ENCODE data around the gene GPI. TPM values are rescaled to one million over a fixed set of nuclear protein-coding genes. Genes with fewer than 3 reads are reported as not detected.
A peak's percentile ranks its signal among the peaks of the same experiment; 100 is the strongest.

Gene GPI
- total and polyA plus RNA-seq, 2 donors: 67.7 to 206 TPM

DNA sequence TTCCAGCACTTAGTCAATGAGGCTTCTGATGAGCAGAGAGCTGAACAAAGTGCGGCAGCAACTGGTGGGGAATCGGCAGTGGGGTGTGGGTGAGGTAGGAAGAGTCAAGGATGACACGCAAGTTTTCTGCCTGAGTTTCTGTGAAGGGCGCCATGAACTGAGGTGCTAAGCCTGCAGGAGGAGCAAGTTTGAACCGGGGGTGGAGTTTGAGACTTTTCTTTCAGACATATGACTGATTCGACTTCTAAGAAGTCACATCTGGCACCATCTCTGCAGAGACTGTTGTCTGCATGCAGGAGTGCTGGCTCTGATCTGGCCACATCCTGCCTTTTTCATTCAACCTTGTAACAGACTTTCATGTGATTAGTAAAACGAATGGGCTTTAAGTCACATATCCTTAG lies 14.8 kb upstream of the GPI start:
- Histone ChIP-seq H3K36me3 (ENCODE audit: insufficient read depth) (no peaks in the 10 kb centered on the region), H3K4me1 (ENCODE audit: insufficient read depth) (no peaks in the 10 kb centered on the region), H3K27ac (ENCODE audit: low read depth) (no peak overlapping the region), H3K4me3 (ENCODE audit: low read depth, low read length) (no peak overlapping the region)
- no peak for DNase-seq (ENCODE audit: extremely low spot score)
- WGBS: 83% methylated on average over 7 of the region's 7 CpGs

DNA sequence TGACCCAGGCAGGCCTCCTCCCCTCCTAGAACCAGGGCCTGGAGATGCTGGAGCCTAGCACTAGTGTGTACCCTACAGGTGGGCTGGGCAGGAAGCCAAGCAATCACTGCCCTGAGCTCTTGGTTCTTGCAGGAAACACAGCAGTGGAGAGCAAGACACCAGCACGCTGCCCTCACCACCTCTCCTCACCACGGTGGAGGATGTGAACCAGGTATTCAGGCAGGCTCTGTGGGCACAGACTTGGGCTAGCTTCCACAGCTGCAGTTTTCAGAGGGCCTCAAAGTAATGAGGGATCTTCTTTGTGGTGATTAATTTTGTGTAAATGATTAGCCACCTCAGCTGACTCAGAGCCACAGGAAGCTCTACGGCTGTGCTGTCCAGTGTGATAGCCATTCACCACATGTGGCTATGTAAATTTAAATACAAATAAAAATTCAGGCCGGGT lies 13.6 kb upstream of the GPI start:
- Histone ChIP-seq H3K27ac (ENCODE audit: low read depth) (no peak overlapping the region), H3K36me3 (ENCODE audit: insufficient read depth) (no peaks in the 10 kb centered on the region), H3K4me1 (ENCODE audit: insufficient read depth) (no peaks in the 10 kb centered on the region), H3K4me3 (ENCODE audit: low read depth, low read length) (no peak overlapping the region)
- no peak for DNase-seq (ENCODE audit: extremely low spot score)
- WGBS: 87% methylated on average over 4 of the region's 4 CpGs

- no peaks in the 10 kb centered on the region for H3K4me1 ChIP-seq (ENCODE audit: insufficient read depth)
- no peaks in the 10 kb centered on the region for H3K36me3 ChIP-seq (ENCODE audit: insufficient read depth)
- H3K27ac ChIP-seq (ENCODE audit: low read depth): no peak overlapping the region
- no peak for DNase-seq (ENCODE audit: extremely low spot score)
- WGBS: 97% methylated on average over 7 of the region's 7 CpGs
- no peak overlapping the region for H3K4me3 ChIP-seq (ENCODE audit: low read depth, low read length)
These were observed 11.4 kb upstream of the GPI start for GRCh38 chr19:34353546-34353945.

GRCh38 chr19:34355201-34355600 lies 9.8 kb upstream of the GPI start:
- no peaks in the 10 kb centered on the region for H3K36me3 ChIP-seq (ENCODE audit: insufficient read depth)
- H3K4me1 ChIP-seq (ENCODE audit: insufficient read depth): no peaks in the 10 kb centered on the region
- 94% methylated on average over 8 of the region's 8 CpGs for WGBS
- H3K27ac ChIP-seq (ENCODE audit: low read depth): no peak overlapping the region
- no peak overlapping the region for H3K4me3 ChIP-seq (ENCODE audit: low read depth, low read length)
- no peak for DNase-seq (ENCODE audit: extremely low spot score)

- H3K36me3 ChIP-seq (ENCODE audit: insufficient read depth): no peaks in the 10 kb centered on the region
- H3K4me3 ChIP-seq (ENCODE audit: low read depth, low read length): no peak overlapping the region
- no peaks in the 10 kb centered on the region for H3K4me1 ChIP-seq (ENCODE audit: insufficient read depth)
- H3K27ac ChIP-seq (ENCODE audit: low read depth): no peak overlapping the region
- WGBS: 93% methylated on average over 4 of the region's 4 CpGs
- DNase-seq (ENCODE audit: extremely low spot score): no peak
These were observed 8.1 kb upstream of the GPI start for GRCh38 chr19:34356875-34357274.

GRCh38 chr19:34357431-34357830 lies 7.6 kb upstream of the GPI start:
- no peak for DNase-seq (ENCODE audit: extremely low spot score)
- Histone ChIP-seq H3K4me3 (ENCODE audit: low read depth, low read length) (no peak overlapping the region), H3K36me3 (ENCODE audit: insufficient read depth) (no peaks in the 10 kb centered on the region), H3K27ac (ENCODE audit: low read depth) (no peak overlapping the region), H3K4me1 (ENCODE audit: insufficient read depth) (no peaks in the 10 kb centered on the region)
- WGBS: 95% methylated on average over 4 of the region's 4 CpGs

- DNase-seq (ENCODE audit: extremely low spot score): peak; percentile 93
- Histone ChIP-seq H3K27ac (ENCODE audit: low read depth) (peak overlapping the region; percentile 85), H3K4me3 (ENCODE audit: low read depth, low read length) (peak overlapping the region; percentile 46), H3K36me3 (ENCODE audit: insufficient read depth) (no peaks in the 10 kb centered on the region), H3K4me1 (ENCODE audit: insufficient read depth) (no peaks in the 10 kb centered on the region)
- WGBS: 4% methylated on average over 61 of the region's 61 CpGs
These were observed 5.6 kb upstream of the GPI start for GRCh38 chr19:34359140-34359953.

- Histone ChIP-seq H3K27ac (ENCODE audit: low read depth) (peak overlapping the region; percentile 75), H3K4me1 (ENCODE audit: insufficient read depth) (no peaks in the 10 kb centered on the region), H3K4me3 (ENCODE audit: low read depth, low read length) (no peak overlapping the region), H3K36me3 (ENCODE audit: insufficient read depth) (no peaks in the 10 kb centered on the region)
- 65% methylated on average over 7 of the region's 7 CpGs for WGBS
- DNase-seq (ENCODE audit: extremely low spot score): no peak
These were observed 5.1 kb upstream of the GPI start for GRCh38 chr19:34359954-34360315.

GRCh38 chr19:34360354-34360909 lies 4.6 kb upstream of the GPI start:
- Histone ChIP-seq H3K27ac (ENCODE audit: low read depth) (no peak overlapping the region), H3K36me3 (ENCODE audit: insufficient read depth) (no peaks in the 10 kb centered on the region), H3K4me3 (ENCODE audit: low read depth, low read length) (no peak overlapping the region), H3K4me1 (ENCODE audit: insufficient read depth) (no peaks in the 10 kb centered on the region)
- WGBS: 95% methylated on average over 9 of the region's 9 CpGs
- no peak for DNase-seq (ENCODE audit: extremely low spot score)

DNA sequence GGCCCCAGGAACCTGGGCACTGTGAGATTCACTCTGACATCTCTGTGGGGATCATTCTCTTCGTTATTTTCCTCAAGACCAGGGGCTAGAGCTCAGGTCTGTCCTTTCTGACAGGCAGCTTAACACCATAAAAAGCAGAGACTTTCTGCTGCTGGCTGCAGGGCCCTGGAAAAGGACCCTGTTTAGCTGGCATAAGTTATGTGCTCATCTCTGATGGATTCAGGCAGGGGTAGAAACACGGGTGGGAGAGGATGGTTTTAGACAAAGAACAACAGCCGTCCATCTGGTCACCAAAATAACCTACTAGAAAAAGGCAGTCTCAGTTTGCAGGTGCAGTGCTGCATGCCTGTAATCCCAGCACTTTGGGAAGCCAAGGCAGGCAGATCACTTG lies 2.3 kb upstream of the GPI start:
- no peaks in the 10 kb centered on the region for H3K4me1 ChIP-seq (ENCODE audit: insufficient read depth)
- WGBS: 62% methylated on average over 3 of the region's 3 CpGs
- H3K4me3 ChIP-seq (ENCODE audit: low read depth, low read length): no peak overlapping the region
- DNase-seq (ENCODE audit: extremely low spot score): no peak
- no peak overlapping the region for H3K27ac ChIP-seq (ENCODE audit: low read depth)
- no peaks in the 10 kb centered on the region for H3K36me3 ChIP-seq (ENCODE audit: insufficient read depth)

- Histone ChIP-seq H3K4me3 (ENCODE audit: low read depth, low read length) (no peak overlapping the region), H3K36me3 (ENCODE audit: insufficient read depth) (no peaks in the 10 kb centered on the region), H3K27ac (ENCODE audit: low read depth) (no peak overlapping the region), H3K4me1 (ENCODE audit: insufficient read depth) (no peaks in the 10 kb centered on the region)
- DNase-seq (ENCODE audit: extremely low spot score): no peak
- WGBS: 74% methylated on average over 4 of the region's 4 CpGs
These were observed 1.9 kb upstream of the GPI start for GRCh38 chr19:34363094-34363493.

- no peak for DNase-seq (ENCODE audit: extremely low spot score)
- H3K4me3 ChIP-seq (ENCODE audit: low read depth, low read length): no peak overlapping the region
- WGBS: 93% methylated on average over 5 of the region's 5 CpGs
- H3K36me3 ChIP-seq (ENCODE audit: insufficient read depth): no peaks in the 10 kb centered on the region
- H3K4me1 ChIP-seq (ENCODE audit: insufficient read depth): no peaks in the 10 kb centered on the region
- H3K27ac ChIP-seq (ENCODE audit: low read depth): no peak overlapping the region
These were observed 1.1 kb upstream of the GPI start for GRCh38 chr19:34363930-34364329.

DNA sequence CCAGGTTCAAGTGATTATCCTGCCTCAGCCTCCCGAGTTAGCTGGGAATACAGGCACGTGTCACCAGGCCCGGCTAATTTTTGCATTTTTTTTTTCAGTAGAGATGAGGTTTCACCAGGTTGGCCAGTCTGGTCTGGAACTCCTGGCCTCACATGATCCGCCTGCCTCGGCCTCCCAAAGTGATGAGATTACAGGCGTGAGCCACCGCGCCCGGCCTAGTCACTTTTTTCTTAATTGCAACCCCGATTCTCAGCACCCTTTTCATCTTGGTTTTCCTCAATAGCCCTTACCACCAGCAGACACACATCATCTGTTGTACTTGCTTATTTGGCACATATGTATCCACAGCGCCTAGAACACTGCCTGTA lies 550 bp upstream of the GPI start:
- no peaks in the 10 kb centered on the region for H3K36me3 ChIP-seq (ENCODE audit: insufficient read depth)
- 64% methylated on average over 11 of the region's 11 CpGs for WGBS
- no peak for DNase-seq (ENCODE audit: extremely low spot score)
- H3K4me1 ChIP-seq (ENCODE audit: insufficient read depth): no peaks in the 10 kb centered on the region
- no peak overlapping the region for H3K27ac ChIP-seq (ENCODE audit: low read depth)
- peak overlapping the region; percentile 96 for H3K4me3 ChIP-seq (ENCODE audit: low read depth, low read length)

GRCh38 chr19:34365463-34366401 lies 736 bp downstream of the GPI start:
- H3K4me1 ChIP-seq (ENCODE audit: insufficient read depth): no peaks in the 10 kb centered on the region
- H3K36me3 ChIP-seq (ENCODE audit: insufficient read depth): no peaks in the 10 kb centered on the region
- H3K4me3 ChIP-seq (ENCODE audit: low read depth, low read length): peak overlapping the region; percentile 96
- H3K27ac ChIP-seq (ENCODE audit: low read depth): peak overlapping the region; percentile 76
- DNase-seq (ENCODE audit: extremely low spot score): no peak
- 6% methylated on average over 45 of the region's 45 CpGs for WGBS

Data from urinary bladder (tissue), 4 donors.